Smooth muscle cell (in vitro differentiated cells): ENCODE results near the gene SALL4. TPM values are rescaled to one million over a fixed set of nuclear protein-coding genes. Genes with fewer than 3 reads are reported as not detected.
"Not testable (repeated sequence)": the region's sequence is repeated elsewhere in the genome, so short reads cannot be mapped to it uniquely, and the experiment has no call there.

Experiments
- DNase-seq: peaks from one replicate; lab custom pipeline; 2025; ENCODE audit not compliant: unreplicated experiment; lab: John Stamatoyannopoulos, UW
- H2AFZ ChIP-seq: fragments of 200-600 bp; sonication (generic); 2 replicates; pipeline ENCODE4 v1.6.0; 2016; ENCODE audit warnings: antibody characterized with exemption, low read depth, mild to moderate bottlenecking
- H3F3A ChIP-seq: fragments of 200-600 bp; sonication (generic); 2 replicates; pipeline ENCODE4 v1.6.0; 2017; ENCODE audit warnings: antibody characterized with exemption, low read depth
- H3K27ac ChIP-seq: fragments of 200-600 bp; sonication (generic); 2 replicates; pipeline ENCODE4 v1.5.1; 2016; ENCODE audit warnings: low read depth, mild to moderate bottlenecking
- H3K27me3 ChIP-seq: fragments of 200-600 bp; sonication (generic); 2 replicates; pipeline ENCODE4 v1.6.1; 2016; ENCODE audit warnings: low read depth, mild to moderate bottlenecking
- H3K36me3 ChIP-seq: fragments of 200-600 bp; sonication (generic); 2 replicates; pipeline ENCODE4 v1.5.1; 2016; ENCODE audit warnings: low read depth
- H3K4me1 ChIP-seq: fragments of 200-600 bp; sonication (generic); 2 replicates; pipeline ENCODE4 v1.5.1; 2016; ENCODE audit warnings: low read depth
- H3K4me2 ChIP-seq: fragments of 200-600 bp; sonication (generic); 2 replicates; pipeline ENCODE4 v1.6.0; 2016; ENCODE audit warnings: mild to moderate bottlenecking
- H3K4me3 ChIP-seq: fragments of 200-600 bp; sonication (generic); 2 replicates; pipeline ENCODE4 v1.5.1; 2016; ENCODE audit warnings: mild to moderate bottlenecking
- H3K79me2 ChIP-seq: fragments of 200-600 bp; sonication (generic); 2 replicates; pipeline ENCODE4 v1.6.0; 2016; ENCODE audit warnings: low read depth, mild to moderate bottlenecking
- H3K9ac ChIP-seq: fragments of 200-600 bp; sonication (generic); 2 replicates; pipeline ENCODE4 v1.6.0; 2016; ENCODE audit warnings: low read depth
- H3K9me3 ChIP-seq: fragments of 200-600 bp; sonication (generic); replicated peaks from 2 replicates; pipeline ENCODE4 v1.5.1; 2016; ENCODE audit warnings: low read depth
- H4K20me1 ChIP-seq: fragments of 200-600 bp; sonication (generic); 2 replicates; pipeline ENCODE4 v1.6.0; 2016; ENCODE audit warnings: low read depth
- WGBS: methylation state at CpG from one replicate; pipeline ENCODE4 v1.1.7; 2016; ENCODE audit warnings: low lambda C conversion rate; 5-methylcytosine and 5-hydroxymethylcytosine counted together
- polyA plus RNA-seq: library from polyadenylated mRNA; unstranded; fragments of >200 nt; fragmentation: Nextera tagmentation; extraction: Ambion mirVana; gene quantifications from 2 replicates; pipeline ENCODE4 v1.2.1, GENCODE V29; 2016
- total RNA-seq: library from RNA; depleted of rRNA; stranded (reverse); fragments of >200 nt; gene quantifications from 2 replicates; pipeline ENCODE4 v1.2.3, GENCODE V29; 2014
- TF ChIP-seq, protein P1 (sequence below): fragments of 200-600 bp; sonication (generic); IDR thresholded peaks from 2 replicates; pipeline ENCODE4 v1.5.1; 2017; ENCODE audit warnings: borderline replicate concordance, mild to moderate bottlenecking, antibody characterized with exemption; ENCODE audit not compliant: insufficient read depth, poor library complexity, severe bottlenecking

SALL4 gene
- total and polyA plus RNA-seq, 2 experiments from 2014 or later, result 14.2 to 17.6 TPM

DNA sequence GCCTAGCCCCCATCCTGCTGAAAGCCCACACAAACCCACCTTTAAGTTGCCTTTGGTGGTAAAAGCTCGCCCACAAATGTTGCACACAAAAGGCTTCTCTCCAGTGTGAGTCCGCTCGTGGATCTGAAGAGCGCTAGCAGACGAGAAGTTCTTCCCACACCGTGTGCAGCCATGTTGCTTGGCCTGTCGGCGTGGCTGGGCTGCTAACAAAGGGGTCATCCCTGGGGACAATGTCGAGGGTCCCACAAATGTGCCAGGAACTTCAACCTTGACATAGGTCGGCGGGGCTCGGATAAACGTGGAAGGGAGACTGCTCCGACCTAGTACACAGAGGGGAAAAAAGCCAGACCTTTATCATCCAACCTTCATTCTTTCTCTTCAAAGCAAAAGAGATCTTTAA lies 13.5 kb downstream of the SALL4 start:
- H3K4me1 ChIP-seq, result no peaks in the 10 kb centered on the region
- no peaks in the 10 kb centered on the region for H3K27me3 ChIP-seq
- H3F3A ChIP-seq, result no peaks in the 10 kb centered on the region
- peaks cover 47% of the 10 kb centered on the region for H4K20me1 ChIP-seq
- no peak overlapping the region for H3K27ac ChIP-seq
- WGBS, result 96% methylated on average over 14 of the region's 14 CpGs
- peaks cover 45% of the 10 kb centered on the region for H3K79me2 ChIP-seq
- H3K36me3 ChIP-seq, result no peaks in the 10 kb centered on the region
- H2AFZ ChIP-seq, result no peak overlapping the region
- no peak overlapping the region for H3K9ac ChIP-seq
- no peak for DNase-seq
- H3K9me3 ChIP-seq, result no peaks in the 10 kb centered on the region
- H3K4me3 ChIP-seq, result no peak overlapping the region
- H3K4me2 ChIP-seq, result no peak overlapping the region
- TF ChIP-seq, protein P1, sequence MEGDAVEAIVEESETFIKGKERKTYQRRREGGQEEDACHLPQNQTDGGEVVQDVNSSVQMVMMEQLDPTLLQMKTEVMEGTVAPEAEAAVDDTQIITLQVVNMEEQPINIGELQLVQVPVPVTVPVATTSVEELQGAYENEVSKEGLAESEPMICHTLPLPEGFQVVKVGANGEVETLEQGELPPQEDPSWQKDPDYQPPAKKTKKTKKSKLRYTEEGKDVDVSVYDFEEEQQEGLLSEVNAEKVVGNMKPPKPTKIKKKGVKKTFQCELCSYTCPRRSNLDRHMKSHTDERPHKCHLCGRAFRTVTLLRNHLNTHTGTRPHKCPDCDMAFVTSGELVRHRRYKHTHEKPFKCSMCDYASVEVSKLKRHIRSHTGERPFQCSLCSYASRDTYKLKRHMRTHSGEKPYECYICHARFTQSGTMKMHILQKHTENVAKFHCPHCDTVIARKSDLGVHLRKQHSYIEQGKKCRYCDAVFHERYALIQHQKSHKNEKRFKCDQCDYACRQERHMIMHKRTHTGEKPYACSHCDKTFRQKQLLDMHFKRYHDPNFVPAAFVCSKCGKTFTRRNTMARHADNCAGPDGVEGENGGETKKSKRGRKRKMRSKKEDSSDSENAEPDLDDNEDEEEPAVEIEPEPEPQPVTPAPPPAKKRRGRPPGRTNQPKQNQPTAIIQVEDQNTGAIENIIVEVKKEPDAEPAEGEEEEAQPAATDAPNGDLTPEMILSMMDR, result no peak

DNA sequence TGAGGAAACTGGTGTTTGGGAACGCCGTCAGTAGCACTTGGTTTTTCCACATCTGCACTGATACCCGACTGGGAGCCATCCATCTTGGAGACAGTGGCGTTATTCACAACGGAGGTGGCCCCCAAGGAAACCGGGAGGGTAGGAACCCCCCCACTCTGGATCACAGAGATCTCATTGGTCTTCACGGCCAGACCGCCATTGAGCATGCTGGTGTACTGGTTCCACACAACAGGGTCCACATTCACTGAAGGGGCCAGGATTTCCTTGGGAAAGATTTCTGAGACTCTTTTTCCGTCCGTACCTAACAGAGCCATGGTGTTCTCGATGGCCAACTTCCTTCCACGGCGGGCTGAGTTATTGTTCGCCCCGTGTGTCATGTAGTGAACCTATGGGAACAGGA lies 18.0 kb downstream of the SALL4 start:
- TF ChIP-seq, protein P1, result no peak
- H3K4me1 ChIP-seq, result no peaks in the 10 kb centered on the region

DNA sequence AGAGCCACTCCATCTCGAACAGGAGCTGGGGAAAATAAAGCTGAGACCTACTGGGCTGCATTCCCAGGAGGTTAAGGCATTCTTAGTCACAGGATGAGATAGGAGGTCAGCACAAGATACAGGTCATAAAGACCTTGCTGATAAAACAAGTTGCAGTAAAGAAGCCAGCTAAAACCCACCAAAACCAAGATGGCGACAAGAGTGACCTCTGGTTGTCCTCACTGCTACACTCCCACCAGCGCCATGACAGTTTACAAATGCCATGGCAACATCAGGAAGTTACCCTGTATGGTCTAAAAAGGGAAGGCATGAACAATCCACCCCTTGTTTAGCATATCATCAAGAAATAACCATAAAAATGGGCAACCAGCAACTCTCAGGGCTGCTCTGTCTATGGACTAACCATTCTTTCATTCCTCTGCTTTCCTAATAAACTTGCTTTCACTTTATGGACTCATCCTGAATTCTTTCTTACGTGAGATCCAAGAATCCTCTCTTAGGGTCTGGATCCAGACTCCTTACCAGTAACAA lies 24.0 kb downstream of the SALL4 start:
- not testable (repeated sequence) for H3K4me1 ChIP-seq, H3K9me3 ChIP-seq, H3K4me2 ChIP-seq, DNase-seq, H3K27me3 ChIP-seq, H3K9ac ChIP-seq, H2AFZ ChIP-seq, H3K4me3 ChIP-seq, H3K27ac ChIP-seq, H3F3A ChIP-seq, H3K36me3 ChIP-seq, H4K20me1 ChIP-seq, H3K79me2 ChIP-seq
- 83% methylated on average over 4 of the region's 4 CpGs for WGBS

More for the DNA sequence above, 18.0 kb downstream of the SALL4 start:
- Histone ChIP-seq H3K4me2 (no peak overlapping the region), H2AFZ (no peak overlapping the region), H4K20me1 (peaks cover 9% of the 10 kb centered on the region), H3K9ac (no peak overlapping the region), H3K36me3 (no peaks in the 10 kb centered on the region), H3K27me3 (no peaks in the 10 kb centered on the region), H3F3A (no peaks in the 10 kb centered on the region), H3K27ac (no peak overlapping the region), H3K9me3 (peaks cover 2% of the 10 kb centered on the region), H3K79me2 (peaks cover 14% of the 10 kb centered on the region), H3K4me3 (no peak overlapping the region)
- DNase-seq, result no peak
- 96% methylated on average over 15 of the region's 15 CpGs for WGBS

DNA sequence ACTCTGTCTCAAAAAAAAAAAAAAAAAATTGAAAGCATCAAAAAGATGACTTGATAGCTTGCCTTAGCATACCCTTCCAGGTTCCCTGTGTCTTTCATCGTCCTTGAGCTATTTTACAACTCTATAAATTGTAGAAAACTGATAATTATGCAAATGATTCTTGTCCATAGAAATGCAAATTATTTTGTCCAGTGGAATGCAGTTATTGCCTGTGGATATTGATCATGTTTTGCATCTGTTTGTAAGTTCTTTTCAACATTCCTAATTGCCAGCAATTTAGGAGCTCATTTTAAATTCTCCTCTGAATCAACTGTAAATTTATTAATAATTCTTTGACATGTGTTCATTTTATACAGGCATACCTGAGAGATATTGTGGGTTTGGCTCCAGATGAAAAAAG lies 27.1 kb downstream of the SALL4 start:
- 81% methylated on average over 1 of the region's 1 CpG for WGBS
- H3K27me3 ChIP-seq, result no peaks in the 10 kb centered on the region

More for the DNA sequence above, 27.1 kb downstream of the SALL4 start:
- Histone ChIP-seq H4K20me1 (no peaks in the 10 kb centered on the region), H3K9ac (no peak overlapping the region), H3K9me3 (peaks cover 5% of the 10 kb centered on the region), H3K36me3 (no peaks in the 10 kb centered on the region), H3K4me1 (no peaks in the 10 kb centered on the region), H3K27ac (no peak overlapping the region), H3K4me3 (no peak overlapping the region), H3K4me2 (no peak overlapping the region), H3K79me2 (no peaks in the 10 kb centered on the region), H2AFZ (no peak overlapping the region), H3F3A (peaks cover 4% of the 10 kb centered on the region)
- no peak for DNase-seq
- TF ChIP-seq, protein P1, result no peak
